GM19397 (cell line): Measurements from ENCODE around the gene RNU1-4.
"Not testable (repeated sequence)": the region's sequence is repeated elsewhere in the genome, so short reads cannot be mapped to it uniquely, and the experiment has no call there.

ENCODE experiments used
- ATAC-seq: cut with Tn5 transposase; IDR thresholded peaks from one replicate; pipeline ENCODE4 v1.9.1; 2021; ENCODE audit warnings: mild to moderate bottlenecking, moderate library complexity; ENCODE audit not compliant: unreplicated experiment

The RNU1-4 gene

GRCh38 chr1:16764820-16765655, 24.7 kb downstream of the RNU1-4 start:
- not testable (repeated sequence) for ATAC-seq

- not testable (repeated sequence) for ATAC-seq
These were observed 25.7 kb downstream of the RNU1-4 start for GRCh38 chr1:16765731-16766605.

GRCh38 chr1:16766689-16767256, 26.5 kb downstream of the RNU1-4 start:
- not testable (repeated sequence) for ATAC-seq

GRCh38 chr1:16770139-16770759, 29.9 kb downstream of the RNU1-4 start:
- not testable (repeated sequence) for ATAC-seq

- not testable (repeated sequence) for ATAC-seq
These were observed 30.7 kb downstream of the RNU1-4 start for GRCh38 chr1:16770896-16771446.

- ATAC-seq = not testable (repeated sequence)
These were observed 32.2 kb downstream of the RNU1-4 start for GRCh38 chr1:16772275-16773204.

GRCh38 chr1:16773205-16773596, 32.9 kb downstream of the RNU1-4 start:
- not testable (repeated sequence) for ATAC-seq

- not testable (repeated sequence) for ATAC-seq
These were observed 33.4 kb downstream of the RNU1-4 start for GRCh38 chr1:16773723-16774122.

- not testable (repeated sequence) for ATAC-seq
These were observed 34.5 kb downstream of the RNU1-4 start for GRCh38 chr1:16774773-16775172.

GRCh38 chr1:16775290-16775689, 35.0 kb downstream of the RNU1-4 start:
- not testable (repeated sequence) for ATAC-seq

GRCh38 chr1:16776248-16776647, 35.9 kb downstream of the RNU1-4 start:
- not testable (repeated sequence) for ATAC-seq

- not testable (repeated sequence) for ATAC-seq
These were observed 36.5 kb downstream of the RNU1-4 start for GRCh38 chr1:16776835-16777234.

- not testable (repeated sequence) for ATAC-seq
These were observed 37.5 kb downstream of the RNU1-4 start for GRCh38 chr1:16777821-16778220.

GRCh38 chr1:16779525-16779924, 39.2 kb downstream of the RNU1-4 start:
- not testable (repeated sequence) for ATAC-seq

- ATAC-seq = not testable (repeated sequence)
These were observed 40.7 kb downstream of the RNU1-4 start for GRCh38 chr1:16781033-16781432.

- ATAC-seq = not testable (repeated sequence)
These were observed 41.3 kb downstream of the RNU1-4 start for GRCh38 chr1:16781625-16782024.

GRCh38 chr1:16784955-16785354, 44.6 kb downstream of the RNU1-4 start:
- ATAC-seq = not testable (repeated sequence)

- ATAC-seq = not testable (repeated sequence)
These were observed 46.0 kb downstream of the RNU1-4 start for GRCh38 chr1:16786362-16786761.

GRCh38 chr1:16787175-16787574, 46.9 kb downstream of the RNU1-4 start:
- ATAC-seq = not testable (repeated sequence)
